Hepatocyte (in vitro differentiated cells): ENCODE results near the gene PEX26.

ENCODE experiments used
- CTCF ChIP-seq: fragments of 200-600 bp; sonication (generic); IDR thresholded peaks from 2 replicates; pipeline ENCODE4 v1.5.1; 2016; ENCODE audit warnings: antibody characterized with exemption, mild to moderate bottlenecking; ENCODE audit not compliant: poor library complexity
- EZH2 ChIP-seq: fragments of 200-600 bp; sonication (generic); IDR thresholded peaks from 2 replicates; pipeline ENCODE4 v1.6.1; 2016; ENCODE audit warnings: antibody characterized with exemption, mild to moderate bottlenecking, borderline replicate concordance
- EZH2phosphoT487 ChIP-seq: fragments of 200-600 bp; sonication (generic); IDR thresholded peaks from one replicate; pipeline ENCODE4 v1.6.1; 2018; ENCODE audit warnings: antibody characterized with exemption, mild to moderate bottlenecking, low read depth, moderate library complexity; ENCODE audit not compliant: unreplicated experiment, severe bottlenecking

- TF ChIP-seq CTCF = no peak
- no peak for TF ChIP-seq EZH2
- no peak for TF ChIP-seq EZH2phosphoT487
These were observed 11.5 kb upstream of the PEX26 start for GRCh38 chr22:18066181-18066859.
